NCI-H345 (cell line): ENCODE measurements around the gene TTC17.
A peak's percentile ranks its signal among the peaks of the same experiment; 100 is the strongest.
"Not testable (repeated sequence)": the region's sequence is repeated elsewhere in the genome, so short reads cannot be mapped to it uniquely, and the experiment has no call there.

Experiments used
- DNase-seq: peaks from one replicate; lab custom pipeline; 2025; lab: John Stamatoyannopoulos, UW

The TTC17 gene

GRCh38 chr11:43467958-43468357 is 109.2 kb downstream of the TTC17 start:
- DNase-seq, result no peak

GRCh38 chr11:43477491-43477890 is 118.8 kb downstream of the TTC17 start:
- DNase-seq, result not testable (repeated sequence)

- no peak for DNase-seq
Measured at GRCh38 chr11:43486141-43486540, 127.4 kb downstream of the TTC17 start.

GRCh38 chr11:43489869-43490465 is 131.2 kb downstream of the TTC17 start:
- DNase-seq, result no peak

GRCh38 chr11:43492701-43493100 is 134.0 kb downstream of the TTC17 start:
- no peak for DNase-seq

- DNase-seq, result no peak
Measured at GRCh38 chr11:43493431-43493830, 134.7 kb downstream of the TTC17 start.

- DNase-seq, result no peak
Measured at GRCh38 chr11:43497144-43497543, 138.4 kb downstream of the TTC17 start.

GRCh38 chr11:43498561-43498960 is 139.8 kb downstream of the TTC17 start:
- no peak for DNase-seq

- no peak for DNase-seq
Measured at GRCh38 chr11:43503417-43503816, 144.7 kb downstream of the TTC17 start.

GRCh38 chr11:43504316-43504950 is 145.7 kb downstream of the TTC17 start:
- peak; percentile 21 for DNase-seq

GRCh38 chr11:43505171-43505570 is 146.5 kb downstream of the TTC17 start:
- DNase-seq, result no peak

- DNase-seq, result no peak
Measured at GRCh38 chr11:43507171-43507570, 148.5 kb downstream of the TTC17 start.

- DNase-seq, result no peak
Measured at GRCh38 chr11:43508511-43508918, 149.8 kb downstream of the TTC17 start.

- DNase-seq, result no peak
Measured at GRCh38 chr11:43511959-43512358, 153.2 kb downstream of the TTC17 start.

GRCh38 chr11:43515090-43515489 is 156.4 kb downstream of the TTC17 start:
- DNase-seq, result no peak

- DNase-seq, result no peak
Measured at GRCh38 chr11:43516316-43516850, 157.7 kb downstream of the TTC17 start.

GRCh38 chr11:43517518-43517917 is 158.8 kb downstream of the TTC17 start:
- no peak for DNase-seq

GRCh38 chr11:43518408-43519160 is 159.9 kb downstream of the TTC17 start:
- DNase-seq, result no peak

GRCh38 chr11:43521471-43521870 is 162.8 kb downstream of the TTC17 start:
- DNase-seq, result no peak

- DNase-seq, result no peak
Measured at GRCh38 chr11:43523632-43524031, 164.9 kb downstream of the TTC17 start.

- no peak for DNase-seq
Measured at GRCh38 chr11:43532041-43532440, 173.3 kb downstream of the TTC17 start.

- DNase-seq, result no peak
Measured at GRCh38 chr11:43537833-43538615, 179.3 kb downstream of the TTC17 start.
